Smooth muscle cell (in vitro differentiated cells): ENCODE data around the gene THSD4. TPM values are rescaled to one million over a fixed set of nuclear protein-coding genes. Genes with fewer than 3 reads are reported as not detected.

Experiments used
- DNase-seq: peaks from one replicate; lab custom pipeline; 2025; ENCODE audit not compliant: unreplicated experiment; lab: John Stamatoyannopoulos, UW
- H2AFZ ChIP-seq: fragments of 200-600 bp; sonication (generic); 2 replicates; pipeline ENCODE4 v1.6.0; 2016; ENCODE audit warnings: antibody characterized with exemption, low read depth, mild to moderate bottlenecking
- H3F3A ChIP-seq: fragments of 200-600 bp; sonication (generic); 2 replicates; pipeline ENCODE4 v1.6.0; 2017; ENCODE audit warnings: antibody characterized with exemption, low read depth
- H3K27ac ChIP-seq: fragments of 200-600 bp; sonication (generic); 2 replicates; pipeline ENCODE4 v1.5.1; 2016; ENCODE audit warnings: low read depth, mild to moderate bottlenecking
- H3K27me3 ChIP-seq: fragments of 200-600 bp; sonication (generic); 2 replicates; pipeline ENCODE4 v1.6.1; 2016; ENCODE audit warnings: low read depth, mild to moderate bottlenecking
- H3K36me3 ChIP-seq: fragments of 200-600 bp; sonication (generic); 2 replicates; pipeline ENCODE4 v1.5.1; 2016; ENCODE audit warnings: low read depth
- H3K4me1 ChIP-seq: fragments of 200-600 bp; sonication (generic); 2 replicates; pipeline ENCODE4 v1.5.1; 2016; ENCODE audit warnings: low read depth
- H3K4me2 ChIP-seq: fragments of 200-600 bp; sonication (generic); 2 replicates; pipeline ENCODE4 v1.6.0; 2016; ENCODE audit warnings: mild to moderate bottlenecking
- H3K4me3 ChIP-seq: fragments of 200-600 bp; sonication (generic); 2 replicates; pipeline ENCODE4 v1.5.1; 2016; ENCODE audit warnings: mild to moderate bottlenecking
- H3K79me2 ChIP-seq: fragments of 200-600 bp; sonication (generic); 2 replicates; pipeline ENCODE4 v1.6.0; 2016; ENCODE audit warnings: low read depth, mild to moderate bottlenecking
- H3K9ac ChIP-seq: fragments of 200-600 bp; sonication (generic); 2 replicates; pipeline ENCODE4 v1.6.0; 2016; ENCODE audit warnings: low read depth
- H3K9me3 ChIP-seq: fragments of 200-600 bp; sonication (generic); replicated peaks from 2 replicates; pipeline ENCODE4 v1.5.1; 2016; ENCODE audit warnings: low read depth
- H4K20me1 ChIP-seq: fragments of 200-600 bp; sonication (generic); 2 replicates; pipeline ENCODE4 v1.6.0; 2016; ENCODE audit warnings: low read depth
- WGBS: methylation state at CpG from one replicate; pipeline ENCODE4 v1.1.7; 2016; ENCODE audit warnings: low lambda C conversion rate; 5-methylcytosine and 5-hydroxymethylcytosine counted together
- polyA plus RNA-seq: library from polyadenylated mRNA; unstranded; fragments of >200 nt; fragmentation: Nextera tagmentation; extraction: Ambion mirVana; gene quantifications from 2 replicates; pipeline ENCODE4 v1.2.1, GENCODE V29; 2016
- total RNA-seq: library from RNA; depleted of rRNA; stranded (reverse); fragments of >200 nt; gene quantifications from 2 replicates; pipeline ENCODE4 v1.2.3, GENCODE V29; 2014
- TF ChIP-seq, protein P1 (sequence below): fragments of 200-600 bp; sonication (generic); IDR thresholded peaks from 2 replicates; pipeline ENCODE4 v1.5.1; 2017; ENCODE audit warnings: borderline replicate concordance, mild to moderate bottlenecking, antibody characterized with exemption; ENCODE audit not compliant: insufficient read depth, poor library complexity, severe bottlenecking

The THSD4 gene
- total and polyA plus RNA-seq, 2 experiments from 2014 or later, result 2.5 to 4.1 TPM

DNA sequence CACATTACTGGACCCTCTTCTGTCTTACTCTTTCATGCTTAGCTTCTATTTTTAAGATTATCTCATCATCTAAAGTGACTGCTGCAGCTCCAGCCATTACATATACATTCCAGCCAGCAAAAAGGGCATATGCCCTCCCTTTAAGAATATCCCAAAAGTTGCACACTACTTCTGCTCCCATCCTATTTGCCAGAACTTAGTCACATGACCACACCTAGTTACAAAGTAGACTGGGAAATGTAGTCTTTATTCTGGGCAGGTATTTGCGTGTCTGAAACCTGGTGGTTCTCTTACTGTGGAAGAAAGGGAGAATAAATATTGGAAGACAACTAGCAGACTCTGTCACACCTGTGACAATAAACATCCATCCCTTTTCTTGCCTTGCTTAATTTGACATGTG, 353.4 kb downstream of the THSD4 start:
- H3K4me1 ChIP-seq, result peaks cover 7% of the 10 kb centered on the region
- TF ChIP-seq, protein P1, sequence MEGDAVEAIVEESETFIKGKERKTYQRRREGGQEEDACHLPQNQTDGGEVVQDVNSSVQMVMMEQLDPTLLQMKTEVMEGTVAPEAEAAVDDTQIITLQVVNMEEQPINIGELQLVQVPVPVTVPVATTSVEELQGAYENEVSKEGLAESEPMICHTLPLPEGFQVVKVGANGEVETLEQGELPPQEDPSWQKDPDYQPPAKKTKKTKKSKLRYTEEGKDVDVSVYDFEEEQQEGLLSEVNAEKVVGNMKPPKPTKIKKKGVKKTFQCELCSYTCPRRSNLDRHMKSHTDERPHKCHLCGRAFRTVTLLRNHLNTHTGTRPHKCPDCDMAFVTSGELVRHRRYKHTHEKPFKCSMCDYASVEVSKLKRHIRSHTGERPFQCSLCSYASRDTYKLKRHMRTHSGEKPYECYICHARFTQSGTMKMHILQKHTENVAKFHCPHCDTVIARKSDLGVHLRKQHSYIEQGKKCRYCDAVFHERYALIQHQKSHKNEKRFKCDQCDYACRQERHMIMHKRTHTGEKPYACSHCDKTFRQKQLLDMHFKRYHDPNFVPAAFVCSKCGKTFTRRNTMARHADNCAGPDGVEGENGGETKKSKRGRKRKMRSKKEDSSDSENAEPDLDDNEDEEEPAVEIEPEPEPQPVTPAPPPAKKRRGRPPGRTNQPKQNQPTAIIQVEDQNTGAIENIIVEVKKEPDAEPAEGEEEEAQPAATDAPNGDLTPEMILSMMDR, result no peak
- WGBS, result 52% methylated on average over 1 of the region's 1 CpG

DNA sequence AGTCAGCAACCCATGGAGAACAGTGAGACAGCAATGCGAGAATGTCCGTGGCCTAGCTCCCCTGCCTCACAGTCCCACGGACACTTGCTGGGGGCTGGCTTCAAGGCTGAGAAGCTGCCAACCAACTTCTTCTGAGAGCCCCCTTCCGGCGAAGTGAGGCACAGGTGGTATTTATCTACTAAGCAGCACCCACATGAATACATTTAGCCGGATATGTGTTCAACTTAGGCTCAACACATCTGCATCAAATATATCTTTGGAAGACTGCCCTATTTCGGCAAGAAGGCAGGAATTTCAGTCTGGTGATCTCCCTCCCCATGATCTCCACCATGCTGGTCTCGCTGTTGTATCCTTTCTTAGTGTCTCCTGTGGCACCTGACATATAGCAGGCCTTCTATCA, 354.1 kb downstream of the THSD4 start:
- Histone ChIP-seq H3K9ac (no peak overlapping the region), H3K27ac (no peak overlapping the region), H3K79me2 (no peaks in the 10 kb centered on the region), H3K4me2 (no peak overlapping the region), H3K27me3 (no peaks in the 10 kb centered on the region), H3K4me1 (peaks cover 7% of the 10 kb centered on the region), H2AFZ (no peak overlapping the region), H3F3A (no peaks in the 10 kb centered on the region), H3K9me3 (no peaks in the 10 kb centered on the region), H3K36me3 (no peaks in the 10 kb centered on the region), H4K20me1 (no peaks in the 10 kb centered on the region), H3K4me3 (no peak overlapping the region)
- 87% methylated on average over 8 of the region's 8 CpGs for WGBS
- TF ChIP-seq, protein P1, result no peak
- no peak for DNase-seq

More for the DNA sequence above, 353.4 kb downstream of the THSD4 start:
- no peaks in the 10 kb centered on the region for H3K36me3 ChIP-seq
- no peaks in the 10 kb centered on the region for H4K20me1 ChIP-seq
- no peak overlapping the region for H3K27ac ChIP-seq
- H3F3A ChIP-seq, result no peaks in the 10 kb centered on the region
- H3K4me2 ChIP-seq, result no peak overlapping the region
- H2AFZ ChIP-seq, result no peak overlapping the region
- H3K27me3 ChIP-seq, result no peaks in the 10 kb centered on the region
- no peaks in the 10 kb centered on the region for H3K79me2 ChIP-seq
- no peaks in the 10 kb centered on the region for H3K9me3 ChIP-seq
- H3K9ac ChIP-seq, result no peak overlapping the region
- no peak overlapping the region for H3K4me3 ChIP-seq
- no peak for DNase-seq

DNA sequence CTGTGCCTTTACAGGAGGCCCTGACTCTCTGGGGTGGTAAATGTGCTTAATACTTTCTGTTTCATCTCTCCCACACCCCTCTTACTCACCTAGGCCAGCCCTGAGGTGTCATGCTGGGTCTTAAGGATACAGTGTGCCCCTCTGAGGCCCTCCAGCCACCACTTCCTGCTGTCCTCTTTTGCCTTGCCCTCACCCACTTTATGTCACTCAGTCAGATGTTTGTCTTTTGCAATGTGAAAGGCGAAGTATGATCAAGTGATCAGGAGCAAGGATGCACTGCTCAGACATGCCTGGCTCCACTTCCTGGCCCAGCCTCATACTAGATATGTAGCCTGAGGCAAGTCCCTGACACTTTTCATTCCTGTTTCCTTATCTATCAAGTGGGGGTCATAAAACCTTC, 356.1 kb downstream of the THSD4 start:
- WGBS, result 78% methylated on average over 1 of the region's 1 CpG
- Histone ChIP-seq H3F3A (no peaks in the 10 kb centered on the region), H3K79me2 (no peaks in the 10 kb centered on the region), H3K36me3 (no peaks in the 10 kb centered on the region), H3K27me3 (no peaks in the 10 kb centered on the region), H3K27ac (no peak overlapping the region), H4K20me1 (no peaks in the 10 kb centered on the region), H3K4me1 (no peaks in the 10 kb centered on the region), H3K4me3 (no peak overlapping the region), H2AFZ (no peak overlapping the region), H3K4me2 (no peak overlapping the region), H3K9ac (no peak overlapping the region), H3K9me3 (no peaks in the 10 kb centered on the region)
- TF ChIP-seq, protein P1, result no peak
- DNase-seq, result no peak

DNA sequence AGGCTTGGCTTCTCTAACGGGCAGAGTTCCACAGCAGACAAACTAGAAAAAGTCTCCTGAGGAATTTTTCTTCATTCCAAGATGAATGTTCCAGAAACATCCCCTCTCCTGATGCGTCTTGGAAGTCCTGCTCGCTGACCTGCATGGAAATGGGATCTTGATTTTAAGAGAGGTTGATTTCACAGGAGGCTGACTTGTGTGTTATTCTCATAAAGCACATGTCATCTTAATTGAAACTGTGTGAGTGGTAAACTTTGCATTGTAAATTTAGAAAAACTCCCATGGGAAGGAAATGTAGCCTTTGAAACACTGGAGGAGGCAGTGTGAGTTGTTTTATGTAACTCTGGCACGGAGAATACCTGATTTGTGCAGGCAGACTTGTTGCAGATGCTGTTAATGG, 357.3 kb downstream of the THSD4 start:
- Histone ChIP-seq H3K9me3 (no peaks in the 10 kb centered on the region), H4K20me1 (no peaks in the 10 kb centered on the region), H3K4me2 (no peak overlapping the region), H3K9ac (no peak overlapping the region), H3F3A (no peaks in the 10 kb centered on the region), H3K4me3 (no peak overlapping the region), H2AFZ (no peak overlapping the region), H3K36me3 (no peaks in the 10 kb centered on the region), H3K4me1 (no peaks in the 10 kb centered on the region), H3K79me2 (no peaks in the 10 kb centered on the region), H3K27me3 (no peaks in the 10 kb centered on the region), H3K27ac (no peak overlapping the region)
- DNase-seq, result no peak
- TF ChIP-seq, protein P1, result no peak
- 87% methylated on average over 4 of the region's 4 CpGs for WGBS
